Mucosa of descending colon (tissue), 3 donors: ENCODE measurements around the gene ADRA2A. TPM values are rescaled to one million over a fixed set of nuclear protein-coding genes. Genes with fewer than 3 reads are reported as not detected.

Experiments used
- ATAC-seq: fragments of 200-7000 bp; cut with Tn5 transposase; one replicate; pipeline ENCODE4 v1.9.1; 2020; ENCODE audit warnings: mild to moderate bottlenecking, moderate library complexity
- DNase-seq, 3 donors: peaks; one replicate each; pipeline ENCODE4 v3.0.0-alpha.2; 2020
- H3K36me3 ChIP-seq: fragments of 200-600 bp; one replicate; pipeline ENCODE4 v1.8.0; 2021; ENCODE audit warnings: low read depth, mild to moderate bottlenecking
- H3K4me1 ChIP-seq: fragments of 200-600 bp; one replicate; pipeline ENCODE4 v1.8.0; 2021; ENCODE audit warnings: low read depth, mild to moderate bottlenecking
- H3K4me3 ChIP-seq: fragments of 200-600 bp; one replicate; pipeline ENCODE4 v1.8.0; 2021; ENCODE audit warnings: mild to moderate bottlenecking
- H3K9me3 ChIP-seq: fragments of 200-600 bp; one replicate; pipeline ENCODE4 v1.8.0; 2021; ENCODE audit warnings: mild to moderate bottlenecking
- CTCF ChIP-seq: fragments of 200-600 bp; IDR thresholded peaks from one replicate; pipeline ENCODE4 v1.8.0; 2022; ENCODE audit warnings: antibody characterized with exemption, mild to moderate bottlenecking
- intact Hi-C, 2 donors: fragments of 100-400 bp; cut with DNase I in 1 of 2; cut with micrococcal nuclease in 1 of 2; formaldehyde crosslinking; loops; one replicate each; pipeline versions ENCODE4 v1.11.0 to v1.11.1; 2022; cut with DNase I, micrococcal nuclease
- total RNA-seq, 3 donors: library from RNA; stranded (reverse); fragmentation: NEBNext Ultra II Directional in 2 of 3; extraction: Animal tissue kit (Norgen Biotek cat#: 25700) in 2 of 3; gene quantifications; one replicate each; pipeline versions ENCODE4 v1.2.1 to v1.2.4, GENCODE V29; 2021 to 2023
- donor health status: DM: no; HTN: no; CAD: no; lungs with moderate emphysema.
- donor health status: DM: no; HTN: no; CAD: no.
- donor health status: DM: no; HTN: yes; CAD: no.

ADRA2A gene
- total RNA-seq, 3 donors from 2014 or later = 10.9 to 16.2 (median 12.8) TPM

DNA sequence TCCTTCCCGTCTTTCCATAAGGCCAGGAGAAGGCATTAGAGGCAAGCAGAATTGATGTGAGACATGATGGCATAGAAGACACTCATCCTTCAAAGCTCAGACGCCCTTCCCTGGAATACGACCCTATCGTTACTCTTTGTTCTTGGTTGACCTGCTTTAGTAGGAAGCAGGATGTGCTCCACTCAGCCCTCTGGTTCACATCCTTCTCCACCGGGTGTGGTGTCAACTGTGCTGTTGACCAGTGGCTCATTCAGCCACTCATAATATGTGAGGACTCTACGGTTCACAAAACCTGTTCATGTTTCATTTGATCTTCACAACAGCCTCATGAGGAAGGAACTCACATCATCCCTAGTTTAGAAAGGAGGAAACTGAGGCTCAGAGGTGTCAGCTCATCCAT is 47.1 kb downstream of the ADRA2A start:
- TF ChIP-seq CTCF = no peak
- Histone ChIP-seq H3K4me1 (no peaks in the 10 kb centered on the region), H3K4me3 (no peak overlapping the region), H3K36me3 (no peaks in the 10 kb centered on the region), H3K9me3 (no peaks in the 10 kb centered on the region)
- DNase-seq (no peak), ATAC-seq (peak; percentile 43)
- intact Hi-C loops = no loop called here

GRCh38 chr10:111125102-111125501 is 48.3 kb downstream of the ADRA2A start:
- ATAC-seq = no peak
- no peak for DNase-seq
- TF ChIP-seq CTCF = no peak
- H3K9me3 ChIP-seq = no peaks in the 10 kb centered on the region
- no peaks in the 10 kb centered on the region for H3K36me3 ChIP-seq
- intact Hi-C loops = no loop called here
- H3K4me1 ChIP-seq = no peaks in the 10 kb centered on the region
- H3K4me3 ChIP-seq = no peak overlapping the region

- no peaks in the 10 kb centered on the region for H3K4me1 ChIP-seq
- no peaks in the 10 kb centered on the region for H3K36me3 ChIP-seq
- no peaks in the 10 kb centered on the region for H3K9me3 ChIP-seq
- H3K4me3 ChIP-seq = no peak overlapping the region
- no peak for DNase-seq
- ATAC-seq = no peak
- intact Hi-C loops = no loop called here
- no peak for TF ChIP-seq CTCF
Measured at GRCh38 chr10:111126077-111126476, 49.2 kb downstream of the ADRA2A start.

DNA sequence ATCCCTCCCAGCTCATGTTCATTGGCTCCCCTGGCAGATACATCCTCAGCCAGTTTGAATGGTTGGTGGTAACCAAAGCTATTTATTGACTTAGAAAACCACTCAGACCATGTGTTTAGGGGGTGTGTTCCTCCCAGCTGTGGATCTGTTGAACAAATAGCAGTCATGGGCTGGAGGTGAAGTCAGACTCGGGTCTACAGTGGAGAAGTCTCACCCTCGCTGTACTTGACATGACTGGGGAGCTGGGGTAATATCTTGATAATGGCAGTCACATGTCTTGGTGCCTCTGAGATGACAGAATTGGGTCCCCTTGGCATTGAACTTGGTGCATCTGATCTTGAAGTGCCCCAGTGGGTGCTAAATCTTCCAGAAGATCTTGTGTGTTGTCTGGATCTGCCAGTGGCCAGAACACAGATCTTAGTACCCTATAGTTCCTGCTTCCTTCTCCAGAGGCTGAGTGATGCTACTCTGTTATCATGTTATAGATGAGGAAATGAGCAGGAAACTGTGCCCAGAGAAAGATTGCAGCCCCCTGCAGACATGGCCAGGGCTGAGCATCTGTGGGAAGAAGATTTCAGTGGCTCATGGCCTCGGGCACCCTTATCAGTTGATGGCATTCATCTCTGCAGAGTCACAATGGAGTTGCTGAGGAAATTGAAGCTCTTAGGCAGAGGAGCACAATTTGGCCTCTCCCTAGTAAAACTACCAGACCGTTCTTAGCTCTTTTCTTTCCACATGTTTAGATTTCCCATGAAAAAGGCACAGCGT is 50.4 kb downstream of the ADRA2A start:
- no peaks in the 10 kb centered on the region for H3K9me3 ChIP-seq
- no peaks in the 10 kb centered on the region for H3K36me3 ChIP-seq
- DNase-seq = no peak
- H3K4me1 ChIP-seq = no peaks in the 10 kb centered on the region
- H3K4me3 ChIP-seq = no peak overlapping the region
- no peak for ATAC-seq
- no peak for TF ChIP-seq CTCF
- intact Hi-C loops = no loop called here

DNA sequence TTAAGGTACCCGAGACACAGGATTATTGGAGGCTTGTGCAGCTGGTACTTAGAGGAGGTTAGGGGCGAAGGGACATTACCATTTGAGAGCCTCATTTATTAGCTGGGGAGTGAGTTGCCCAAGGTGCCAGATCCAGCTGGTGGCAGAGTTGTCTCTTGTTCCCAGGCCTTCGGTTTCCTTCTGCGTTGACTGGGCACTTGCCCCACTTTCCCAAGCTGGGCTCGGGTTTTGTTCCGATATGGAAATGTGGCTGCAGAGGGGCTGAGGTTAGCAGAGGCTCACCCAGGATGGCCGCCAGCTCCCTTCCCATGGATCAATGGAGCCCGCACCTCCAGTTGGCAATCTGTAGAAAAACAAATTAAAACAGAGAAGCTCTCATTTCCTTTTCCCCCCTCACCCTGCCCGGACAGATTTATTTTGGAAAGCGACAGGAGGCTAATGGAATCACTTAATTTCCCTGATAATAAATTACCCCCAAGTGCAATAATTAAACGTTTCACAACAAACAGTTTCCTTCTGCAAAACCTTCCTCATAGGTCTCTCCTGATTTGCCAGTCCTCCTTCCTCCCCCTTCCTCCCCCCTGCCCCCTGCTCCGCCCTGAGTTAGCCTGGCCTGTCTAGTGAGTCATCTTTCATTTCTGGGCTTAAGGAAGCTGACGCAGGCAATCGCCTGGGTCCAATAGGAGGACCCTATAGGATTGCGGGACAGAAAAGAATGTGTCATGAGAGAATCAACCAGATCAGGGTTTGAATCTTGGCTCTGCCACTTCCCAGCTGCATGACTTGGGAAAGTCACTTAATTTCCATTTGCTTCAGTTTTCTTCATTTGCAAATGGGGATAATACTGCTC is 51.7 kb downstream of the ADRA2A start:
- no peaks in the 10 kb centered on the region for H3K4me1 ChIP-seq
- no peaks in the 10 kb centered on the region for H3K36me3 ChIP-seq
- DNase-seq (peak in 1 of 3 donors; percentile 59), ATAC-seq (peak; percentile 91)
- no peak for TF ChIP-seq CTCF
- H3K9me3 ChIP-seq = no peaks in the 10 kb centered on the region
- no peak overlapping the region for H3K4me3 ChIP-seq
- intact Hi-C loops = no loop called here
